Glutamatergic neuron (in vitro differentiated cells): ENCODE results near the gene ARMC5. TPM values are rescaled to one million over a fixed set of nuclear protein-coding genes. Genes with fewer than 3 reads are reported as not detected.
"Not testable (repeated sequence)": the region's sequence is repeated elsewhere in the genome, so short reads cannot be mapped to it uniquely, and the experiment has no call there.

Experiments used
- DNase-seq: peaks from one replicate; pipeline ENCODE4 v3.0.0; 2022
- H3K27ac Mint-ChIP-seq: one replicate; pipeline ENCODE4 v1.8.0; 2020; ENCODE audit warnings: mild to moderate bottlenecking, mixed read lengths, inconsistent platforms; ENCODE audit not compliant: unreplicated experiment
- H3K27me3 Mint-ChIP-seq: one replicate; pipeline ENCODE4 v1.8.0; 2020; ENCODE audit warnings: mild to moderate bottlenecking, moderate library complexity, mixed read lengths, inconsistent platforms; ENCODE audit not compliant: unreplicated experiment
- H3K36me3 Mint-ChIP-seq: one replicate; pipeline ENCODE4 v1.8.0; 2020; ENCODE audit warnings: mild to moderate bottlenecking, mixed read lengths, inconsistent platforms; ENCODE audit not compliant: unreplicated experiment
- H3K4me1 Mint-ChIP-seq: one replicate; pipeline ENCODE4 v1.8.0; 2020; ENCODE audit warnings: mild to moderate bottlenecking, low read depth, mixed read lengths, inconsistent platforms; ENCODE audit not compliant: unreplicated experiment
- H3K4me3 Mint-ChIP-seq: one replicate; pipeline ENCODE4 v1.8.0; 2020; ENCODE audit warnings: mild to moderate bottlenecking, mixed read lengths, inconsistent platforms; ENCODE audit not compliant: unreplicated experiment
- H3K9me3 Mint-ChIP-seq: one replicate; pipeline ENCODE4 v1.8.0; 2020; ENCODE audit warnings: mild to moderate bottlenecking, moderate library complexity, mixed read lengths, inconsistent platforms; ENCODE audit not compliant: unreplicated experiment
- CTCF ChIP-seq: fragments of 200-600 bp; sonication (generic); IDR thresholded peaks from one replicate; pipeline ENCODE4 v1.5.0; 2021; ENCODE audit not compliant: partially characterized antibody, unreplicated experiment
- total RNA-seq: library from RNA; stranded (reverse); fragmentation: NEBNext Ultra II Directional; extraction: Animal tissue kit (Norgen Biotek cat#: 25700); gene quantifications from one replicate; pipeline ENCODE4 v1.2.1, GENCODE V29; 2021; ENCODE audit not compliant: unreplicated experiment

ARMC5 gene
- total RNA-seq, 1 donor from 2014 or later, result 15.8 TPM

GRCh38 chr16:31501226-31501965 is 42.1 kb downstream of the ARMC5 start:
- Mint-ChIP-seq H3K4me3 (no peak overlapping the region), H3K27me3 (peaks cover 3% of the 10 kb centered on the region), H3K27ac (no peak overlapping the region), H3K36me3 (no peaks in the 10 kb centered on the region), H3K4me1 (no peaks in the 10 kb centered on the region), H3K9me3 (peaks cover 1% of the 10 kb centered on the region)
- DNase-seq, result no peak
- no peak for TF ChIP-seq CTCF

- Mint-ChIP-seq H3K4me3 (no peak overlapping the region), H3K27ac (no peak overlapping the region), H3K36me3 (no peaks in the 10 kb centered on the region), H3K9me3 (peaks cover 1% of the 10 kb centered on the region), H3K27me3 (peaks cover 3% of the 10 kb centered on the region), H3K4me1 (no peaks in the 10 kb centered on the region)
- DNase-seq, result no peak
- no peak for TF ChIP-seq CTCF
Observed at GRCh38 chr16:31501966-31502348, 42.7 kb downstream of the ARMC5 start.

DNA sequence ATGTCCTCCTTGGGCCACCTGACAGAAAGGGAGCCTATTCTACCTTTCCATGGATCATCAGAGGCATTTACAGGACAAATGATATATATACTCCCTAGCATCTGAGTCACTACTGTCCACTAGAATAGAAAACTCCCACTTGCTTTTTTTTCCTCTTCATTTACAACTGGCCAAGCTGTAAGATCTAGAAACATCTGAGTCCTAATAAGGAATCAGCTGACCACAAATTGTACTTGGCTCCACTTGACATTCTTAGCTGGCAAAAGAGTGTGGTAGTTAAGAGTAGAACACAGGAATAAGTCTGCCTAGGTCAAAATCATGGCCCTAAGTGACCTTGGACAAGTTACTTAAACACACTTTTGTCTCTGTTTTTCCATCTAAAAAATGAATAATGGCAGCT is 43.7 kb downstream of the ARMC5 start:
- Mint-ChIP-seq H3K27ac (no peak overlapping the region), H3K4me1 (peaks cover 4% of the 10 kb centered on the region), H3K9me3 (peaks cover 1% of the 10 kb centered on the region), H3K4me3 (no peak overlapping the region), H3K27me3 (peaks cover 3% of the 10 kb centered on the region), H3K36me3 (no peaks in the 10 kb centered on the region)
- no peak for DNase-seq
- no peak for TF ChIP-seq CTCF

DNA sequence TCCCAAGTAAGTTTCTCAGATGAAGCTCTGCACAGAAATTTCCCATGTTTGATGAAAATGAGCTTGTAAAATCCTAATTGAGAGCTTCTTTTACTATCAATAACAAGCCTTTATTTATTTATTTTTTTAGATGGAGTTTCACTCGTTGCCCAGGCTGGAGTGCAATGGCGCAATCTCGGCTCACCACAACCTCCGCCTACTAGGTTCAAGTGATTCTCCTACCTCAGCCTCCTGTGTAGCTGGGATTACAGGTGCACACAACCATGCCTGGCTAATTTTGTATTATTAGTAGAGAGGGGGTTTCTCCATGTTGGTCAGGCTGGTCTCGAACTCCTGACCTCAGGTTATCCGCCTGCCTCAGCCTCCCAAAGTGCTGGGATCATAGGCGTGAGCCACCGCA is 44.3 kb downstream of the ARMC5 start:
- H3K36me3 Mint-ChIP-seq, H3K4me3 Mint-ChIP-seq, DNase-seq, H3K27ac Mint-ChIP-seq, H3K4me1 Mint-ChIP-seq, H3K9me3 Mint-ChIP-seq, H3K27me3 Mint-ChIP-seq: not testable (repeated sequence)

- TF ChIP-seq CTCF, result no peak
- Mint-ChIP-seq H3K4me3 (no peak overlapping the region), H3K4me1 (peaks cover 9% of the 10 kb centered on the region), H3K27ac (no peak overlapping the region), H3K9me3 (peaks cover 4% of the 10 kb centered on the region), H3K27me3 (peaks cover 5% of the 10 kb centered on the region), H3K36me3 (no peaks in the 10 kb centered on the region)
- DNase-seq, result no peak
Observed at GRCh38 chr16:31504159-31504558, 44.9 kb downstream of the ARMC5 start.
